PFSK-1 (cell line): ENCODE measurements around the gene CD4.

Source experiments
- FOXP2 ChIP-seq: optimal IDR thresholded peaks from 2 replicates; pipeline ENCODE3; 2011; ENCODE audit warnings: borderline replicate concordance, control low read depth, inconsistent platforms; ENCODE audit not compliant: insufficient read depth; ENCODE audit errors: extremely low read length, extremely low read depth
- POLR2AphosphoS5 ChIP-seq: IDR thresholded peaks from 2 replicates; pipeline ENCODE4 v1.6.1; 2012; ENCODE audit warnings: low read depth, mild to moderate bottlenecking, control low read depth, low read length, moderate library complexity
- REST ChIP-seq, 2 experiments: IDR thresholded peaks; 2 replicates each; pipeline versions ENCODE4 v1.6.1 to v1.8.0; 2011 to 2012; ENCODE audit warnings: low read depth in 2 of 2, low read length in 2 of 2, control low read depth in 1 of 2, inconsistent platforms in 1 of 2, mild to moderate bottlenecking in 1 of 2, moderate library complexity in 1 of 2; ENCODE audit not compliant: insufficient read depth in 1 of 2
- SIN3A ChIP-seq: IDR thresholded peaks from 2 replicates; pipeline ENCODE4 v1.6.1; 2012; ENCODE audit warnings: mild to moderate bottlenecking, low read length, moderate library complexity, borderline replicate concordance; ENCODE audit not compliant: insufficient read depth
- TAF1 ChIP-seq: IDR thresholded peaks from 2 replicates; pipeline ENCODE4 v1.6.1; 2012; ENCODE audit warnings: low read length, control low read depth, borderline replicate concordance; ENCODE audit not compliant: insufficient read depth

- TF ChIP-seq POLR2AphosphoS5 = no peak
- no peak for TF ChIP-seq REST (IDR thresholded peaks at IDR 0.05; ENCODE audit: insufficient read depth in 1 of 2, low read depth in 2 of 2, low read length in 2 of 2)
- no peak for TF ChIP-seq TAF1
- TF ChIP-seq SIN3A = no peak
- TF ChIP-seq FOXP2 = no peak
These were observed 13.8 kb upstream of the CD4 start for GRCh38 chr12:6775185-6776174.
